Endothelial cell of umbilical vein (primary cell): ENCODE measurements around the gene PSME4. TPM values are rescaled to one million over a fixed set of nuclear protein-coding genes. Genes with fewer than 3 reads are reported as not detected.

ENCODE experiments used
- BruUV-seq: library from RNA; stranded (reverse); fragments of 400-500 nt; replicated peaks from 2 replicates; lab custom pipeline; 2021; lab: Mats Ljungman, UMichigan
- CTCF ChIA-PET: fragments of 300-600, 350-600 bp; sonication (Branson Sonifier 250); formaldehyde crosslinking; loops from one replicate; lab custom pipeline; 2021; ENCODE audit warnings: antibody characterized with exemption, inconsistent platforms; lab: Charles Lee
- POLR2A ChIA-PET: fragments of 300-600, 350-600 bp; sonication (Branson Sonifier 250); formaldehyde crosslinking; loops from one replicate; lab custom pipeline; 2021; ENCODE audit warnings: antibody characterized with exemption, inconsistent platforms; lab: Charles Lee
- DNase-seq: peaks from one replicate; pipeline ENCODE4 v3.0.0-alpha.2; 2011; ENCODE audit warnings: low read depth, low spot score
- FAIRE-seq: peaks from 2 replicates; lab custom pipeline; 2011; peaks lifted over from hg19 to GRCh38; lab: Jason Lieb, UNC
- H2AFZ ChIP-seq: 2 replicates; pipeline ENCODE4 v1.6.0; 2012; ENCODE audit warnings: low read depth, low read length, control low read depth, inconsistent platforms
- H3K27ac ChIP-seq: 2 replicates; pipeline ENCODE4 v1.5.1; 2011; ENCODE audit warnings: low read depth, mild to moderate bottlenecking, control low read depth, low read length, moderate library complexity; ENCODE audit not compliant: insufficient read depth
- H3K27me3 ChIP-seq, 2 experiments: 2 replicates each; pipeline versions ENCODE4 v1.6.0 to v1.6.1; 2011; ENCODE audit warnings: low read length in 2 of 2, mixed read lengths in 1 of 2; ENCODE audit not compliant: control insufficient read depth in 2 of 2, insufficient read depth in 2 of 2
- H3K36me3 ChIP-seq, 2 experiments: 2 replicates in 1 of 2; 3 replicates in 1 of 2; pipeline ENCODE4 v1.5.1; 2011; ENCODE audit warnings: low read length in 2 of 2, mild to moderate bottlenecking in 1 of 2, moderate library complexity in 1 of 2; ENCODE audit not compliant: control insufficient read depth in 2 of 2, insufficient read depth in 2 of 2; ENCODE audit errors: extremely low read depth in 1 of 2
- H3K4me1 ChIP-seq: 3 replicates; pipeline ENCODE4 v1.5.1; 2011; ENCODE audit warnings: mild to moderate bottlenecking, low read length; ENCODE audit not compliant: control insufficient read depth, insufficient read depth; ENCODE audit errors: extremely low read depth
- H3K4me2 ChIP-seq: 2 replicates; pipeline ENCODE4 v1.6.1; 2011; ENCODE audit warnings: low read length, control low read depth, mixed read lengths; ENCODE audit not compliant: insufficient read depth
- H3K4me3 ChIP-seq, 3 experiments: fragments of 200-600 bp in 1 of 3; sonication (generic), shearing (Covaris generic) in 1 of 3; replicated peaks in 1 of 3; 2 replicates each; pipeline ENCODE4 v1.5.1; 2011 to 2016; ENCODE audit warnings: control low read depth in 3 of 3, low read length in 3 of 3, mild to moderate bottlenecking in 2 of 3, inconsistent platforms in 1 of 3, low read depth in 1 of 3, moderate library complexity in 1 of 3; ENCODE audit not compliant: insufficient read depth in 1 of 3
- H3K79me2 ChIP-seq: 2 replicates; pipeline ENCODE4 v1.6.0; 2012; ENCODE audit warnings: low read length, inconsistent platforms; ENCODE audit not compliant: control insufficient read depth, insufficient read depth
- H3K9ac ChIP-seq: replicated peaks from 2 replicates; pipeline ENCODE3; 2011; ENCODE audit warnings: low read length, control low read depth; ENCODE audit not compliant: insufficient read depth; ENCODE audit errors: extremely low read depth
- H3K9me1 ChIP-seq: replicated peaks from 3 replicates; pipeline ENCODE4 v1.6.0; 2011; ENCODE audit warnings: mild to moderate bottlenecking, low read length; ENCODE audit not compliant: control insufficient read depth, insufficient read depth; ENCODE audit errors: extremely low read depth
- H3K9me3 ChIP-seq: replicated peaks from 2 replicates; pipeline ENCODE4 v1.5.1; 2012; ENCODE audit warnings: low read length, inconsistent platforms; ENCODE audit not compliant: control insufficient read depth, insufficient read depth
- H4K20me1 ChIP-seq: replicated peaks from 2 replicates; pipeline ENCODE3; 2011; ENCODE audit warnings: mild to moderate bottlenecking, low read length; ENCODE audit not compliant: control insufficient read depth, insufficient read depth; ENCODE audit errors: extremely low read depth
- EZH2 ChIP-seq: IDR thresholded peaks from 2 replicates; pipeline ENCODE4 v1.6.1; 2012; ENCODE audit warnings: borderline replicate concordance, low read depth, mild to moderate bottlenecking, moderate library complexity, low read length, inconsistent platforms; ENCODE audit not compliant: severe bottlenecking
- FOS ChIP-seq: IDR thresholded peaks from 2 replicates; pipeline ENCODE4 v1.6.1; 2011; ENCODE audit warnings: mild to moderate bottlenecking, low read length, moderate library complexity, borderline replicate concordance; ENCODE audit not compliant: insufficient read depth
- JUN ChIP-seq: IDR thresholded peaks from 2 replicates; pipeline ENCODE4 v1.6.1; 2011; ENCODE audit warnings: borderline replicate concordance, low read depth; ENCODE audit not compliant: insufficient read length, insufficient read depth
- MYC ChIP-seq: IDR thresholded peaks from one replicate; pipeline ENCODE4 v1.6.1; 2011; ENCODE audit warnings: mild to moderate bottlenecking, low read depth, low read length
- POLR2A ChIP-seq: IDR thresholded peaks from 2 replicates; pipeline ENCODE4 v1.6.1; 2012; ENCODE audit warnings: low read depth, mild to moderate bottlenecking, control low read depth, low read length
- dilution Hi-C: fragments of 300-500 bp; cut with MboI; formaldehyde crosslinking; loops from one replicate; pipeline ENCODE4 v1.15.0; 2019; ENCODE audit warnings: low sequenced_read_pairs; ENCODE audit not compliant: extremely low pct_ligation_motif_present
- intact Hi-C: fragments of 100-400 bp; cut with micrococcal nuclease; formaldehyde crosslinking; loops from one replicate; pipeline ENCODE4 v1.10.0; 2022
- polyA plus RNA-seq, 4 experiments: library from polyadenylated mRNA; depleted of rRNA in 3 of 4; stranded (reverse) in 3 of 4; unstranded in 1 of 4; fragments of >200 nt; gene quantifications; 2 replicates each; pipeline versions ENCODE4 v1.2.1 to v1.2.3, GENCODE V29; 2011 to 2012; ENCODE audit warnings: missing spikeins in 1 of 4
- total RNA-seq: library from RNA; stranded (reverse); gene quantifications from 2 replicates; pipeline ENCODE4 v1.2.3, GENCODE V29; 2021
- TF ChIP-seq, protein P1 (sequence below), 2 donors: IDR thresholded peaks; 1 replicate in 1 of 2; 2 replicates in 1 of 2; pipeline ENCODE4 v1.5.1; 2011; ENCODE audit warnings: low read length in 2 of 2, mild to moderate bottlenecking in 2 of 2, moderate library complexity in 2 of 2, control low read depth in 1 of 2, inconsistent platforms in 1 of 2, low read depth in 1 of 2; ENCODE audit not compliant: insufficient read depth in 1 of 2; ENCODE audit errors: extremely low read depth in 1 of 2
- TF ChIP-seq, protein P2 (sequence below): IDR thresholded peaks from 2 replicates; pipeline ENCODE4 v1.6.1; 2011; ENCODE audit not compliant: insufficient read depth, insufficient read length

The PSME4 gene
- total and polyA plus RNA-seq, 2 donors (not counting 3 experiments of a cell fraction or from before 2014, with no cell fraction given): 24.7 to 82.6 TPM

DNA sequence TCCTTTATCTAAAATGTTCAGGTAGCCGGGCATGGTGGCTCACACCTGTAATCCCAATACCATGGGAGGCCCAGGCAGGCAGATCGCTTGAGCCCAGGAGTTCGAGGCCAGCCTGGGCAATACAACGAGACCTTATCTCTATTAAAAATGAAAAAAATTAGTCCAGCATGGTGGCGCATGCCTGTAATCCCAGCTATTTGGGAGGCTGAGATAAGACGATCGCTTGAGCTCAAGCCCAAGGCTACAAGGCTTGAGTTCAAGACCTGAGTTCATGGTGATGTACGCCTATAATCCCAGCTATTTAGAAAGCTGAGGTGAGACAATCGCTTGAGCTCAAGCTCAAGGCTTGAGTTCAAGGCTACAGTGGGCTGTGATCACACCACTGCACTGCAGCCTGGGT lies 65.4 kb downstream of the PSME4 start:
- no TSS peak for BruUV-seq
- Histone ChIP-seq H3K4me1 (no peaks in the 10 kb centered on the region), H3K79me2 (no peaks in the 10 kb centered on the region), H3K27me3 (no peaks in the 10 kb centered on the region), H4K20me1 (no peaks in the 10 kb centered on the region), H3K4me3 (no peak overlapping the region), H2AFZ (no peak overlapping the region), H3K4me2 (no peak overlapping the region), H3K9me3 (no peaks in the 10 kb centered on the region), H3K9me1 (no peaks in the 10 kb centered on the region), H3K9ac (no peak overlapping the region), H3K36me3 (peaks cover 17 to 40% of the 10 kb centered on the region in 2 experiments), H3K27ac (no peak overlapping the region)
- intact Hi-C loops: no loop called here
- CTCF ChIA-PET: interaction anchor here (1.5 kb wide), 1 partner anchor 12 kb away, joined by 6 read pairs; no protein-coding TSS in a partner anchor
- TF ChIP-seq MYC: no peak
- TF ChIP-seq, protein P1, sequence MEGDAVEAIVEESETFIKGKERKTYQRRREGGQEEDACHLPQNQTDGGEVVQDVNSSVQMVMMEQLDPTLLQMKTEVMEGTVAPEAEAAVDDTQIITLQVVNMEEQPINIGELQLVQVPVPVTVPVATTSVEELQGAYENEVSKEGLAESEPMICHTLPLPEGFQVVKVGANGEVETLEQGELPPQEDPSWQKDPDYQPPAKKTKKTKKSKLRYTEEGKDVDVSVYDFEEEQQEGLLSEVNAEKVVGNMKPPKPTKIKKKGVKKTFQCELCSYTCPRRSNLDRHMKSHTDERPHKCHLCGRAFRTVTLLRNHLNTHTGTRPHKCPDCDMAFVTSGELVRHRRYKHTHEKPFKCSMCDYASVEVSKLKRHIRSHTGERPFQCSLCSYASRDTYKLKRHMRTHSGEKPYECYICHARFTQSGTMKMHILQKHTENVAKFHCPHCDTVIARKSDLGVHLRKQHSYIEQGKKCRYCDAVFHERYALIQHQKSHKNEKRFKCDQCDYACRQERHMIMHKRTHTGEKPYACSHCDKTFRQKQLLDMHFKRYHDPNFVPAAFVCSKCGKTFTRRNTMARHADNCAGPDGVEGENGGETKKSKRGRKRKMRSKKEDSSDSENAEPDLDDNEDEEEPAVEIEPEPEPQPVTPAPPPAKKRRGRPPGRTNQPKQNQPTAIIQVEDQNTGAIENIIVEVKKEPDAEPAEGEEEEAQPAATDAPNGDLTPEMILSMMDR (IDR thresholded peaks at IDR 0.05; ENCODE audit: extremely low read depth in 1 of 2, insufficient read depth in 1 of 2, low read depth in 1 of 2, low read length in 2 of 2): no peak
- TF ChIP-seq, protein P2, sequence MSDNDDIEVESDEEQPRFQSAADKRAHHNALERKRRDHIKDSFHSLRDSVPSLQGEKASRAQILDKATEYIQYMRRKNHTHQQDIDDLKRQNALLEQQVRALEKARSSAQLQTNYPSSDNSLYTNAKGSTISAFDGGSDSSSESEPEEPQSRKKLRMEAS: no peak
- TF ChIP-seq FOS: no peak
- no peak for TF ChIP-seq POLR2A
- no peak for TF ChIP-seq JUN
- no peak for TF ChIP-seq EZH2
- DNase-seq (no peak), FAIRE-seq (no peak)
- dilution Hi-C loops: no loop called here
- POLR2A ChIA-PET: no interaction called here
